LNCAP (cell line): ENCODE data around the gene TM7SF2.

Experiments used
- CTCF ChIP-seq: fragments of 450-650 bp; IDR thresholded peaks from 2 replicates; pipeline ENCODE4 v1.5.1; 2017; ENCODE audit warnings: mild to moderate bottlenecking

TM7SF2 gene

DNA sequence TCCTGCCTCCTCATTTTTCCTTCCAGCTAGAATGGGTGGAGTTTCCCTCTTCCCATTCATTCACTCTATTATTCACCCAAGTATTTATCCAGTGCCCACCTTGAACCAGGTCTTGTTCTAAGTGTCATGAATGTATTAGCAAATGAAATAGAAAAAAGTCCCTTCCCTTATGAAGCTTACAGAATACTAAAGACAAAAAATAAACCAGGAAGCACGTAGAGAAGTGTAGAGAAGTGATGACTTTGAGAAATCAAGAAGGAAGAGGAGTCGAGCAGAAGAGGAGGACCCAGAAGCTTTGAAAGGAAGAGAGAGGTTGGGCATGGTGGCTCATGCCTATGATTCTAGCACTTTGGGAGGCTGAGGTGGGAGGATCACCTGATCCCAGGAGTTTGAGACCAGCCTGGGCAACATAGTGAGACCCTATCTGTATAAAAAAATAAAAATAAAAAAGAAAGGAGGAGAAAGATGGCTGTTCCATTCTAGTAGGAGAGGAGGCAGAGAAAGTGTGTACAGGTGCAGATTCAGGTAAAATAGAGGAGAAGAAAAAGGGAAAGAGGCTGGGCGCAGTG lies 39.7 kb downstream of the TM7SF2 start:
- TF ChIP-seq CTCF, result no peak

DNA sequence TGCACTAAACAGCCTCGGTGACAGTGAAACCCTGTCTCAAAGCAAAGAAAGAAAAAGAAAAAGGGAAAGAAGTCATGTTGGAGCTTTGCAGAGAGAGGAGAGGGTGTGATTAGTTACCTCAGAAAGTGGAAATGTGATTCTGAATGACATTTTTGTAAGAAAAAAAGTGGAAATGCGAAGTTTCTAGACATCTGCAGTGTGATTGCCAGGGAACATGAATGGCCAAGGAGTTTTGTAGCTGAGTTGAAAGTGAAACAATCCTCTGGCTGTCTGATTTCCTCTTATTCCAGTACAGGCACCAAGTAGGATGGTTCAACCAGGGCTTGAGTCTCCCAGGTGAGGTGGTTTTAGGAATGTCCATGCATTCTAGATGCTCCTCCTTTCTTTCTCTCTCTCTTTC lies 40.5 kb downstream of the TM7SF2 start:
- TF ChIP-seq CTCF, result no peak

DNA sequence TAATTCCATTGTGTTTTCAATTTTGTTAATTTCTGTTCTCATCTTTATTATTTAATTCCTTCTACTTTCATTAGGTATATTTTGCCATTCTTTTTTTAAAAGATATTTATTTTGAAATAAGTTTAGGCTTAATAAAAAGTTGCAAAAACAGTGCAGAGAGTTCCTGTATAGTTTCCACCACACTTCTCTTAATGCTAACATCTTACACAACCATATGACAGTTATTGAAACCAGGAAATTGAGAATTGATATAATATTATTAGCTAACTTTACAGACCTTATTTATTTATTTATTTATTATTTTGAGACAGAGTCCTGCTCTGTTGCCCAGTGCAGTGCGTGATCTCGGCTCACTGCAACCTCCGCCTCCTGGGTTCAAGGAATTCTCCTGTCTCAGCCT lies 44.6 kb downstream of the TM7SF2 start:
- TF ChIP-seq CTCF, result no peak

GRCh38 chr11:65156926-65157325 lies 45.3 kb downstream of the TM7SF2 start:
- TF ChIP-seq CTCF, result no peak

DNA sequence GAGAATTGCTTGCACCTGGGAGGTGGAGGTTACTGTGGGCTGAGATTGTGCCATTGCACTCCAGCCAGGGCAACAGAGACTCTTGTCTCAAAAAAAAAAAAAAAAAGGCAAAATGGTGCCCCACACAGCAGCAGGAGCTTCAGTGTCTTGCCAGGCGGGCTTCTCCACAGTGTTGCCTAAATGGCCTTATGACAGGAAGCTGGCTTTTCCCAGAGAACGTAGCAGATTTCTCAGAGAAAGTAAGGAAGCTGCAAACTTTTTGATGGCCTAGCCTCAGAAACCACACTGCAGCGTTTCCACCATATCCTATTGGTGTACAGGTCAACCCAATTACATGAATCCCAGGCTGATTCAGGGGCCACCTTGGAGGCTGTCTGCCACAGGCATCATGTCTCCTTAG lies 45.7 kb downstream of the TM7SF2 start:
- no peak for TF ChIP-seq CTCF

GRCh38 chr11:65159012-65159411 lies 47.3 kb downstream of the TM7SF2 start:
- TF ChIP-seq CTCF, result no peak

GRCh38 chr11:65160643-65161042 lies 49.0 kb downstream of the TM7SF2 start:
- TF ChIP-seq CTCF, result no peak

DNA sequence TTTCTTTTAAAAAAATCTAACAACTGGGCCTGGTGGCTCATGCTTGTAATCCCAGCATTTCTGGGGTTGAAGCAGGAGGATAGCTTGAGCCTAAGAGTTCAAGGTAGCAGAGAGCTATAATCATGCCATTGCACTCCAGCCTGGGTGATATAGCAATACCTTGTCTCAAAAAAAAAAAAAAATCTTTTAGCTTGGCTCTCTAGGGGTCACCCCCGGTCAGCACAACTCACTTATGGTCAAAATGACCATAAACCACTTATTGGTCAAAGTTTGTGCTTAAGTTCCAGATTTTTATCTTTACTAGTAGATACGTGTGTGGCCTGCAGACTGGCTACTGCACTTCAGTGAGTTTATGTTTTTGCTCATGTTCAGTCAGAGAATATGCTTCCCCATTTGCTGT lies 52.0 kb downstream of the TM7SF2 start:
- no peak for TF ChIP-seq CTCF
